BJ (cell line): ENCODE data around the gene C6. TPM values are rescaled to one million over a fixed set of nuclear protein-coding genes. Genes with fewer than 3 reads are reported as not detected.

Experiments used
- CTCF ChIA-PET: fragments of 350-600 bp; formaldehyde crosslinking; extraction: SDS; loops from one replicate; lab custom pipeline; 2021; ENCODE audit warnings: antibody characterized with exemption, inconsistent platforms; lab: Yijun Ruan, JAX
- POLR2A ChIA-PET: fragments of 300-600 bp; sonication (Branson Sonifier 250); formaldehyde crosslinking; extraction: SDS; loops from one replicate; lab custom pipeline; 2021; ENCODE audit warnings: antibody characterized with exemption; lab: Charles Lee
- DNase-seq: peaks from one replicate; pipeline ENCODE4 v3.0.0-alpha.2; 2011; ENCODE audit warnings: low read depth
- H3K27me3 ChIP-seq: 2 replicates; pipeline ENCODE4 v1.6.0; 2011; ENCODE audit warnings: low read length; ENCODE audit not compliant: control insufficient read depth, insufficient read depth
- H3K36me3 ChIP-seq: 2 replicates; pipeline ENCODE4 v1.5.1; 2011; ENCODE audit warnings: low read length; ENCODE audit not compliant: control insufficient read depth, insufficient read depth
- H3K4me3 ChIP-seq: 2 replicates; pipeline ENCODE4 v1.5.1; 2011; ENCODE audit warnings: low read depth, mild to moderate bottlenecking, control low read depth, low read length
- CTCF ChIP-seq: IDR thresholded peaks from 2 replicates; pipeline ENCODE4 v1.5.1; 2011; ENCODE audit warnings: low read depth, mild to moderate bottlenecking, control low read depth, inconsistent platforms, low read length, moderate library complexity; ENCODE audit not compliant: insufficient read depth
- polyA minus RNA-seq: library from RNA; depleted of rRNA, polyadenylated mRNA; stranded (reverse); fragments of >200 nt; gene quantifications from 2 replicates; pipeline ENCODE4 v1.2.3, GENCODE V29; 2011; rRNA and poly(A)+ RNA removed
- polyA plus RNA-seq: library from polyadenylated mRNA; depleted of rRNA; stranded (reverse); fragments of >200 nt; gene quantifications from 2 replicates; pipeline ENCODE4 v1.2.3, GENCODE V29; 2011; rRNA removed

The C6 gene
- polyA plus RNA-seq: 0.05 TPM in 1 of 2 replicates, not detected in the other
- not detected in 2 replicates for polyA minus RNA-seq

GRCh38 chr5:41213340-41213739, at the start of gene C6:
C6 (minus strand) TSS chr5:41213532; CDS start chr5:41203230, 10,302 bp downstream.
- no peak for DNase-seq
- Histone ChIP-seq H3K36me3 (no peaks in the 10 kb centered on the region), H3K27me3 (no peaks in the 10 kb centered on the region), H3K4me3 (no peak within 1 kb of the TSS)
- ChIA-PET CTCF (interaction anchor here (0.7 kb wide), 1 partner anchor 9 kb away, joined by 3 read pairs; no protein-coding TSS in a partner anchor), POLR2A (interaction anchor here (0.7 kb wide), 1 partner anchor 97 kb away, joined by 3 read pairs; no protein-coding TSS in a partner anchor)
- TF ChIP-seq CTCF: no peak

GRCh38 chr5:41256400-41256799, 43.1 kb upstream of the C6 start:
- CTCF ChIA-PET: interaction anchor here (1.9 kb wide), 1 partner anchor 14 kb away, joined by 4 read pairs; no protein-coding TSS in a partner anchor
- Histone ChIP-seq H3K27me3 (no peaks in the 10 kb centered on the region), H3K4me3 (no peak overlapping the region), H3K36me3 (no peaks in the 10 kb centered on the region)
- DNase-seq: no peak
- POLR2A ChIA-PET: no interaction called here
- TF ChIP-seq CTCF: no peak

- TF ChIP-seq CTCF: no peak
- ChIA-PET CTCF (no interaction called here), POLR2A (no interaction called here)
- Histone ChIP-seq H3K27me3 (no peaks in the 10 kb centered on the region), H3K36me3 (no peaks in the 10 kb centered on the region), H3K4me3 (no peak overlapping the region)
- DNase-seq: no peak
Measured at GRCh38 chr5:41253109-41253508, 39.8 kb upstream of the C6 start.

- H3K36me3 ChIP-seq: no peaks in the 10 kb centered on the region
- H3K27me3 ChIP-seq: no peaks in the 10 kb centered on the region
- no peak for TF ChIP-seq CTCF
- no peak for DNase-seq
- no peak overlapping the region for H3K4me3 ChIP-seq
- ChIA-PET CTCF (no interaction called here), POLR2A (no interaction called here)
Measured at GRCh38 chr5:41252036-41252435, 38.7 kb upstream of the C6 start.

GRCh38 chr5:41250351-41250987, 37.1 kb upstream of the C6 start:
- POLR2A ChIA-PET: no interaction called here
- CTCF ChIA-PET: interaction anchor here (0.6 to 1.0 kb wide), 3 partner anchors 9 to 303 kb away, joined by 3 to 5 read pairs (median 3); no protein-coding TSS in a partner anchor
- no peaks in the 10 kb centered on the region for H3K36me3 ChIP-seq
- no peak for TF ChIP-seq CTCF
- H3K27me3 ChIP-seq: no peaks in the 10 kb centered on the region
- DNase-seq: no peak
- no peak overlapping the region for H3K4me3 ChIP-seq
